HL-60 (cell line): ENCODE data around the gene FASN.

ENCODE experiments used
- DNase-seq, 2 experiments: peaks; one replicate each; pipeline ENCODE4 v3.0.0-alpha.2; 2010 to 2020; ENCODE audit warnings: low read depth in 1 of 2, low spot score in 1 of 2
- H3K27ac ChIP-seq: fragments of 250-450 bp; sonication (Bioruptor Pico); replicated peaks from 2 replicates; pipeline ENCODE4 v1.5.1; 2020; ENCODE audit warnings: mild to moderate bottlenecking, moderate library complexity
- H3K27me3 ChIP-seq: fragments of 250-450 bp; sonication (Bioruptor Pico); 2 replicates; pipeline ENCODE4 v1.5.1; 2021; ENCODE audit warnings: mild to moderate bottlenecking, moderate library complexity; ENCODE audit not compliant: insufficient read depth, poor library complexity, severe bottlenecking
- H3K4me3 ChIP-seq: replicated peaks from 2 replicates; pipeline ENCODE4 v1.5.1; 2011; ENCODE audit warnings: mild to moderate bottlenecking, control low read depth, low read length; ENCODE audit not compliant: insufficient read depth
- GABPA ChIP-seq: IDR thresholded peaks from 2 replicates; pipeline ENCODE4 v1.6.1; 2012; ENCODE audit warnings: low read depth
- POLR2AphosphoS5 ChIP-seq: IDR thresholded peaks from 2 replicates; pipeline ENCODE4 v1.6.1; 2012; ENCODE audit warnings: low read depth
- SPI1 ChIP-seq: IDR thresholded peaks from 2 replicates; pipeline ENCODE4 v1.6.1; 2012; ENCODE audit warnings: low read depth, mild to moderate bottlenecking, borderline replicate concordance
- TF ChIP-seq, protein P1 (sequence below): IDR thresholded peaks from one replicate; pipeline ENCODE4 v1.5.1; 2011; ENCODE audit warnings: low read length, control low read depth, inconsistent platforms; ENCODE audit not compliant: insufficient read depth
- TF ChIP-seq, protein P2 (sequence below): IDR thresholded peaks from 2 replicates; pipeline ENCODE4 v1.6.1; 2012; ENCODE audit warnings: low read depth; ENCODE audit not compliant: insufficient replicate concordance

The FASN gene

DNA sequence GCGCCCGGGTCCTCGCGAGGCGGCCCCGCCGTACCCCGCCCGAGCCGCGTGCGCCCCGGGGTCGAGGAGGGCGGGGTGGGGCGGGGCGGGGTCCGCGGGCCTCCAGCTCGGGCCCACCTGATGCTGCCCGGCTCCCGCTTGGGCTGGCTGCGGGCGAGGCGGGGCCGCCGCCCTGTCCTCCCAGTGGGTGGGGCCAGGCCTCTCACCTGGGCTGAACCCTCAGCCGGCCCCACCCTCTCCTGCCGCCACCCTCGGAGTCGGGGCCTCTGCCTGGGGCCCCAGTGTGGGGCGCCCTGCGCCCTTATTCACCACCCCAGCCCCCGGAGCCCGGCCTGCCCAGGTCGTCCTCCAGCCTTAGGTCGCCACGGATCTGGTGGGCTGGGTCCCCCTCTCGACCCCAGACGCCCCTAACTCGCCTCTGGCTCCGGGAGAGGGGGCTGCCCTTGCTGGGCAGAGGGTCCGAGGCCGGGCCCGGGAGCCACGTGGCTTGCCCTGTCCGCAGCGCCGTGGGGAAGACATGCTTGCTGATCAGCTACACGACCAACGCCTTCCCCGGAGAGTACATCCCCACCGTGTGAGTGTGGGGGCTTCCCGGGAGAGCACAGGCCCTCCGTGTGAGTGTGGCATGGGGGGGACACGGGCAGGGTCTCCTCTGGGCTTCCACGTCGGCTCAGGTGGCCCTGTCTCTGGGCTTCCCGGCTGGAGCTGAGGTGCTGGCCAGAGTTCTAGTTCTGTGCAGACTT, 66.0 kb downstream of the FASN start:
- DNase-seq: peak; percentile 48 to 65
- H3K4me3 ChIP-seq: peak overlapping the region; percentile 57
- no peaks in the 10 kb centered on the region for H3K27me3 ChIP-seq
- TF ChIP-seq, protein P1, sequence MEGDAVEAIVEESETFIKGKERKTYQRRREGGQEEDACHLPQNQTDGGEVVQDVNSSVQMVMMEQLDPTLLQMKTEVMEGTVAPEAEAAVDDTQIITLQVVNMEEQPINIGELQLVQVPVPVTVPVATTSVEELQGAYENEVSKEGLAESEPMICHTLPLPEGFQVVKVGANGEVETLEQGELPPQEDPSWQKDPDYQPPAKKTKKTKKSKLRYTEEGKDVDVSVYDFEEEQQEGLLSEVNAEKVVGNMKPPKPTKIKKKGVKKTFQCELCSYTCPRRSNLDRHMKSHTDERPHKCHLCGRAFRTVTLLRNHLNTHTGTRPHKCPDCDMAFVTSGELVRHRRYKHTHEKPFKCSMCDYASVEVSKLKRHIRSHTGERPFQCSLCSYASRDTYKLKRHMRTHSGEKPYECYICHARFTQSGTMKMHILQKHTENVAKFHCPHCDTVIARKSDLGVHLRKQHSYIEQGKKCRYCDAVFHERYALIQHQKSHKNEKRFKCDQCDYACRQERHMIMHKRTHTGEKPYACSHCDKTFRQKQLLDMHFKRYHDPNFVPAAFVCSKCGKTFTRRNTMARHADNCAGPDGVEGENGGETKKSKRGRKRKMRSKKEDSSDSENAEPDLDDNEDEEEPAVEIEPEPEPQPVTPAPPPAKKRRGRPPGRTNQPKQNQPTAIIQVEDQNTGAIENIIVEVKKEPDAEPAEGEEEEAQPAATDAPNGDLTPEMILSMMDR: no peak
- TF ChIP-seq SPI1 (no peak), POLR2AphosphoS5 (no peak), GABPA (no peak)
- TF ChIP-seq, protein P2, sequence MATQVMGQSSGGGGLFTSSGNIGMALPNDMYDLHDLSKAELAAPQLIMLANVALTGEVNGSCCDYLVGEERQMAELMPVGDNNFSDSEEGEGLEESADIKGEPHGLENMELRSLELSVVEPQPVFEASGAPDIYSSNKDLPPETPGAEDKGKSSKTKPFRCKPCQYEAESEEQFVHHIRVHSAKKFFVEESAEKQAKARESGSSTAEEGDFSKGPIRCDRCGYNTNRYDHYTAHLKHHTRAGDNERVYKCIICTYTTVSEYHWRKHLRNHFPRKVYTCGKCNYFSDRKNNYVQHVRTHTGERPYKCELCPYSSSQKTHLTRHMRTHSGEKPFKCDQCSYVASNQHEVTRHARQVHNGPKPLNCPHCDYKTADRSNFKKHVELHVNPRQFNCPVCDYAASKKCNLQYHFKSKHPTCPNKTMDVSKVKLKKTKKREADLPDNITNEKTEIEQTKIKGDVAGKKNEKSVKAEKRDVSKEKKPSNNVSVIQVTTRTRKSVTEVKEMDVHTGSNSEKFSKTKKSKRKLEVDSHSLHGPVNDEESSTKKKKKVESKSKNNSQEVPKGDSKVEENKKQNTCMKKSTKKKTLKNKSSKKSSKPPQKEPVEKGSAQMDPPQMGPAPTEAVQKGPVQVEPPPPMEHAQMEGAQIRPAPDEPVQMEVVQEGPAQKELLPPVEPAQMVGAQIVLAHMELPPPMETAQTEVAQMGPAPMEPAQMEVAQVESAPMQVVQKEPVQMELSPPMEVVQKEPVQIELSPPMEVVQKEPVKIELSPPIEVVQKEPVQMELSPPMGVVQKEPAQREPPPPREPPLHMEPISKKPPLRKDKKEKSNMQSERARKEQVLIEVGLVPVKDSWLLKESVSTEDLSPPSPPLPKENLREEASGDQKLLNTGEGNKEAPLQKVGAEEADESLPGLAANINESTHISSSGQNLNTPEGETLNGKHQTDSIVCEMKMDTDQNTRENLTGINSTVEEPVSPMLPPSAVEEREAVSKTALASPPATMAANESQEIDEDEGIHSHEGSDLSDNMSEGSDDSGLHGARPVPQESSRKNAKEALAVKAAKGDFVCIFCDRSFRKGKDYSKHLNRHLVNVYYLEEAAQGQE: no peak
- peak overlapping the region; percentile 62 for H3K27ac ChIP-seq

DNA sequence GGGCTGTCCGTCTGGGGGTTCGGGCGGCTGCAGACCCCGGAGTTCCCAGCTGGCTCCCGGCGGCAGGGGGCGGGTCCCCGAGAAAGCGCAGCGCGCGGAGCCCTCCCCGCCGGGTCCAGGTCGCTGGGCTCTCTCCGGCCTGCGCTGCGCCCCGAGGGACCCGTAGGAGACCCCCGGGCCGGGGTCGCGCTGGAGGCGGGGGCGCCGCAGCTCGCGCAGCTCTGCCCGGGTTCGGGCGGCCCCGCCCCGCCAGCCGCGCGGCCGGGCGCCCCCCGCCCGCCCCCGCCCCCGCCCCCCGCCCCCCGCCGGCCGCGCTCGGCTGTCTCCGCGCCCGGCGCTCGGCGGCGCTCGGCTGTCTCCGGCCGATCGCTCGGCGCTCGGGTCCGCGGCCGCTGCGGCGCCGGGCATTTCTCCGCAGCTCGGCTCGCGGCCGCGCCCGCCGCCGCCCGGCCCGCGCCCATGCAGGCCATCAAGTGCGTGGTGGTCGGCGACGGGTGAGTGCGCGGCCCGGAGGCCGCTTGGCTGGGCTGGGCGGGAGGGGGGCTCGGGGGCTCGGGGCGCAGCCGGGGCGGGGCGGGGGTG, 66.6 kb downstream of the FASN start, which contains the start of gene RAC3:
Gene RAC3, plus strand, starts transcription at position 376 of the 582 bp plus-strand sequence. Its CDS starts 84 bp downstream, at position 460.
- Histone ChIP-seq H3K4me3 (peak within 1 kb of the TSS; percentile 57), H3K27ac (peak within 1 kb of the TSS; percentile 82), H3K27me3 (no peaks in the 10 kb centered on the region)
- TF ChIP-seq POLR2AphosphoS5 (no peak), GABPA (no peak), SPI1 (no peak)
- TF ChIP-seq, protein P1: no peak
- TF ChIP-seq, protein P2: no peak
- no peak for DNase-seq

DNA sequence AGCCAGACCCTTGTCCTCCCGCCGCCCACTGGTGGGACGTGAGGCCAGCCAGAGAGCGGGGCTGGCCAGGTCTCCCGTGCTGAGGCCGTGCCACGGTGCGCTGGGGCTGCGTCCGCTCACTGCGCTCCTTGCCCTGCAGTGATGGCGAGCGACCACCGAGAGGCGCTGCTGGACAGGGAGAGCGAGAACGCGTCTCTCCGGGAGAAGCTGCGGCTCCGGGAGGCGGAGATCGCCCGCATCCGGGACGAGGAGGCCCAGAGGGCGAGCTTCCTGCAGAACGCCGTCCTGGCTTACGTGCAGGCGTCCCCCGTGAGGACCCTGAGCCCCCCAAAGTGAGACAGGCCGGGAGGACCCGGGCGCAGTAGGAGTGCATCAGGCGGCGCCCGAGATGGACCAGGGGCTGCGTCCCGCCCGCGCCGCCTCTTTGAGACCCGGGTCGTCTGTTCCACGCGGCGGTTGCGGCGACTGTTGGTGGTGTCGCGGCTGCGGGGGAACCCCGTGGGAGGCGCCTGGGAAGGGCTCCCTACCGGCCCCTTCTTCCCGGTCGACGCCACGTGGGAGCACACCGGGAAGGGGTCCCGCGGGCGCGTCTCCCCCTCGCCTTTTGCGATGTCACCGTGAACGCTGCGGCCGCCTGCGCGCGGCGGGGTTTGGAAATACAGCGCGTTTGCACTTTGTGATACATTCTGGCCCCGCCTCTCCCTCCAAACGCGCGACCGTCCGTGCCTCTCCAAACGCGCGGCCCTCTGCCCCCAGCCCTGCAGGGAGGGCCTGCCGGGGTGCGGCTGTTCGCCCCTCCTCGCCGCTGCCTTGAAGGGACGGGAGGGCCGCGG, 67.3 kb downstream of the FASN start:
- Histone ChIP-seq H3K27ac (peak overlapping the region; percentile 82), H3K4me3 (peak overlapping the region; percentile 56), H3K27me3 (no peaks in the 10 kb centered on the region)
- TF ChIP-seq, protein P1: peak; percentile 66
- TF ChIP-seq GABPA (no peak; the same call in 1 of the 2 replicates), POLR2AphosphoS5 (peak; percentile 67), SPI1 (no peak)
- TF ChIP-seq, protein P2: peak; percentile 26
- peak; percentile 85 to 90 for DNase-seq
